ENCODE results near the gene EPN2.

EPN2 gene

GRCh38 chr17:19381741-19382444 is 144.7 kb downstream of the EPN2 start:
- no peak for DNase-seq (ENCODE audit: low read depth)

- no peak for DNase-seq (ENCODE audit: low read depth)
These were observed 145.6 kb downstream of the EPN2 start for GRCh38 chr17:19382531-19383444.

- no peak for DNase-seq (ENCODE audit: low read depth)
These were observed 146.7 kb downstream of the EPN2 start for GRCh38 chr17:19383681-19384470.

- DNase-seq (ENCODE audit: low read depth), result no peak
These were observed 147.7 kb downstream of the EPN2 start for GRCh38 chr17:19384723-19385391.

GRCh38 chr17:19385521-19385983 is 148.4 kb downstream of the EPN2 start:
- DNase-seq (ENCODE audit: low read depth), result no peak
